Suprapubic skin (tissue), 4 donors: ENCODE measurements around the gene MED15.

Experiments used
- EP300 ChIP-seq: sonication (generic); formaldehyde crosslinking; IDR thresholded peaks from one replicate; pipeline ENCODE4 v1.6.1; 2017; ENCODE audit warnings: antibody characterized with exemption
- POLR2AphosphoS5 ChIP-seq, 3 donors: sonication (generic); formaldehyde crosslinking; IDR thresholded peaks; one replicate each; pipeline ENCODE4 v1.6.1; 2017; ENCODE audit warnings: antibody characterized with exemption in 3 of 3
- TF ChIP-seq, protein P1 (sequence below), 2 donors: fragments of 200-600 bp in 1 of 2; fragments of 450-650 bp in 1 of 2; sonication (generic) in 1 of 2; IDR thresholded peaks; one replicate each; pipeline ENCODE4 v1.5.1; 2016 to 2019; ENCODE audit warnings: antibody characterized with exemption in 2 of 2, mild to moderate bottlenecking in 1 of 2, moderate library complexity in 1 of 2

DNA sequence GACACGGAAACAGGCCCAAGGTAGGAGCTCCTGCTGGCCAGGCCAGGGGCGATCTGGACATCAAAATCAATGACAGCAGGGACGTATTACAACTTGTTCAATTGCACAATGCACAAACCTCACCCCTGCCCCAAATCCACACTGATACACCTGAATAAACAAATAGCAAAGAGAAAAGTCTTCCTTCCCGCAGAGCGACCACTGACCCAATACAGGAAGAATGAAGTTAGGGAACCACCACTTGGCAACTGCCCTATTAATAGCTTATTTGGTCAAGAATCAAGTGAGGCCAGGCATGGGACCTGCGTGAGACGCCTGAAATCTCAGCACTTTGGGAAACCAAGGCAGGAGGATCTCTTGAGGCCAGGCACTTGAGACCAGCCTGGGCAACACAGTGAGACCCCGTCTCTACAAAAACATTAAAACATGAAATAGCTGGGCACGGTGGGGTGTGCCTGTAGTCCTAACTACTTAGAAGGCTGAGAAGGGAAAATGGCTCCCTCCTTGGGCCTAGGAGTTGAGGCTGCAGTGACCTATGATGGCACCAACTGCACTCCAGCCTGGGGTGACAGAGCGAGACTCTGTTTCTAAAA is 109.1 kb downstream of the MED15 start:
- TF ChIP-seq, protein P1, sequence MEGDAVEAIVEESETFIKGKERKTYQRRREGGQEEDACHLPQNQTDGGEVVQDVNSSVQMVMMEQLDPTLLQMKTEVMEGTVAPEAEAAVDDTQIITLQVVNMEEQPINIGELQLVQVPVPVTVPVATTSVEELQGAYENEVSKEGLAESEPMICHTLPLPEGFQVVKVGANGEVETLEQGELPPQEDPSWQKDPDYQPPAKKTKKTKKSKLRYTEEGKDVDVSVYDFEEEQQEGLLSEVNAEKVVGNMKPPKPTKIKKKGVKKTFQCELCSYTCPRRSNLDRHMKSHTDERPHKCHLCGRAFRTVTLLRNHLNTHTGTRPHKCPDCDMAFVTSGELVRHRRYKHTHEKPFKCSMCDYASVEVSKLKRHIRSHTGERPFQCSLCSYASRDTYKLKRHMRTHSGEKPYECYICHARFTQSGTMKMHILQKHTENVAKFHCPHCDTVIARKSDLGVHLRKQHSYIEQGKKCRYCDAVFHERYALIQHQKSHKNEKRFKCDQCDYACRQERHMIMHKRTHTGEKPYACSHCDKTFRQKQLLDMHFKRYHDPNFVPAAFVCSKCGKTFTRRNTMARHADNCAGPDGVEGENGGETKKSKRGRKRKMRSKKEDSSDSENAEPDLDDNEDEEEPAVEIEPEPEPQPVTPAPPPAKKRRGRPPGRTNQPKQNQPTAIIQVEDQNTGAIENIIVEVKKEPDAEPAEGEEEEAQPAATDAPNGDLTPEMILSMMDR (IDR thresholded peaks at IDR 0.05), result no peak
- TF ChIP-seq EP300 (no peak), POLR2AphosphoS5 (IDR thresholded peaks at IDR 0.05) (no peak)
